Measurements from ENCODE around the gene SLC46A1. TPM values are rescaled to one million over a fixed set of nuclear protein-coding genes. Genes with fewer than 3 reads are reported as not detected.

Gene SLC46A1
- total and polyA plus RNA-seq, 2 of the 8 experiments (the other 6 are each of a cell fraction or from before 2014, with no cell fraction given) = 5.3 to 8.7 TPM

GRCh38 chr17:28415886-28416285 is 9.9 kb upstream of the SLC46A1 start (continued):
- TF ChIP-seq, protein P1, sequence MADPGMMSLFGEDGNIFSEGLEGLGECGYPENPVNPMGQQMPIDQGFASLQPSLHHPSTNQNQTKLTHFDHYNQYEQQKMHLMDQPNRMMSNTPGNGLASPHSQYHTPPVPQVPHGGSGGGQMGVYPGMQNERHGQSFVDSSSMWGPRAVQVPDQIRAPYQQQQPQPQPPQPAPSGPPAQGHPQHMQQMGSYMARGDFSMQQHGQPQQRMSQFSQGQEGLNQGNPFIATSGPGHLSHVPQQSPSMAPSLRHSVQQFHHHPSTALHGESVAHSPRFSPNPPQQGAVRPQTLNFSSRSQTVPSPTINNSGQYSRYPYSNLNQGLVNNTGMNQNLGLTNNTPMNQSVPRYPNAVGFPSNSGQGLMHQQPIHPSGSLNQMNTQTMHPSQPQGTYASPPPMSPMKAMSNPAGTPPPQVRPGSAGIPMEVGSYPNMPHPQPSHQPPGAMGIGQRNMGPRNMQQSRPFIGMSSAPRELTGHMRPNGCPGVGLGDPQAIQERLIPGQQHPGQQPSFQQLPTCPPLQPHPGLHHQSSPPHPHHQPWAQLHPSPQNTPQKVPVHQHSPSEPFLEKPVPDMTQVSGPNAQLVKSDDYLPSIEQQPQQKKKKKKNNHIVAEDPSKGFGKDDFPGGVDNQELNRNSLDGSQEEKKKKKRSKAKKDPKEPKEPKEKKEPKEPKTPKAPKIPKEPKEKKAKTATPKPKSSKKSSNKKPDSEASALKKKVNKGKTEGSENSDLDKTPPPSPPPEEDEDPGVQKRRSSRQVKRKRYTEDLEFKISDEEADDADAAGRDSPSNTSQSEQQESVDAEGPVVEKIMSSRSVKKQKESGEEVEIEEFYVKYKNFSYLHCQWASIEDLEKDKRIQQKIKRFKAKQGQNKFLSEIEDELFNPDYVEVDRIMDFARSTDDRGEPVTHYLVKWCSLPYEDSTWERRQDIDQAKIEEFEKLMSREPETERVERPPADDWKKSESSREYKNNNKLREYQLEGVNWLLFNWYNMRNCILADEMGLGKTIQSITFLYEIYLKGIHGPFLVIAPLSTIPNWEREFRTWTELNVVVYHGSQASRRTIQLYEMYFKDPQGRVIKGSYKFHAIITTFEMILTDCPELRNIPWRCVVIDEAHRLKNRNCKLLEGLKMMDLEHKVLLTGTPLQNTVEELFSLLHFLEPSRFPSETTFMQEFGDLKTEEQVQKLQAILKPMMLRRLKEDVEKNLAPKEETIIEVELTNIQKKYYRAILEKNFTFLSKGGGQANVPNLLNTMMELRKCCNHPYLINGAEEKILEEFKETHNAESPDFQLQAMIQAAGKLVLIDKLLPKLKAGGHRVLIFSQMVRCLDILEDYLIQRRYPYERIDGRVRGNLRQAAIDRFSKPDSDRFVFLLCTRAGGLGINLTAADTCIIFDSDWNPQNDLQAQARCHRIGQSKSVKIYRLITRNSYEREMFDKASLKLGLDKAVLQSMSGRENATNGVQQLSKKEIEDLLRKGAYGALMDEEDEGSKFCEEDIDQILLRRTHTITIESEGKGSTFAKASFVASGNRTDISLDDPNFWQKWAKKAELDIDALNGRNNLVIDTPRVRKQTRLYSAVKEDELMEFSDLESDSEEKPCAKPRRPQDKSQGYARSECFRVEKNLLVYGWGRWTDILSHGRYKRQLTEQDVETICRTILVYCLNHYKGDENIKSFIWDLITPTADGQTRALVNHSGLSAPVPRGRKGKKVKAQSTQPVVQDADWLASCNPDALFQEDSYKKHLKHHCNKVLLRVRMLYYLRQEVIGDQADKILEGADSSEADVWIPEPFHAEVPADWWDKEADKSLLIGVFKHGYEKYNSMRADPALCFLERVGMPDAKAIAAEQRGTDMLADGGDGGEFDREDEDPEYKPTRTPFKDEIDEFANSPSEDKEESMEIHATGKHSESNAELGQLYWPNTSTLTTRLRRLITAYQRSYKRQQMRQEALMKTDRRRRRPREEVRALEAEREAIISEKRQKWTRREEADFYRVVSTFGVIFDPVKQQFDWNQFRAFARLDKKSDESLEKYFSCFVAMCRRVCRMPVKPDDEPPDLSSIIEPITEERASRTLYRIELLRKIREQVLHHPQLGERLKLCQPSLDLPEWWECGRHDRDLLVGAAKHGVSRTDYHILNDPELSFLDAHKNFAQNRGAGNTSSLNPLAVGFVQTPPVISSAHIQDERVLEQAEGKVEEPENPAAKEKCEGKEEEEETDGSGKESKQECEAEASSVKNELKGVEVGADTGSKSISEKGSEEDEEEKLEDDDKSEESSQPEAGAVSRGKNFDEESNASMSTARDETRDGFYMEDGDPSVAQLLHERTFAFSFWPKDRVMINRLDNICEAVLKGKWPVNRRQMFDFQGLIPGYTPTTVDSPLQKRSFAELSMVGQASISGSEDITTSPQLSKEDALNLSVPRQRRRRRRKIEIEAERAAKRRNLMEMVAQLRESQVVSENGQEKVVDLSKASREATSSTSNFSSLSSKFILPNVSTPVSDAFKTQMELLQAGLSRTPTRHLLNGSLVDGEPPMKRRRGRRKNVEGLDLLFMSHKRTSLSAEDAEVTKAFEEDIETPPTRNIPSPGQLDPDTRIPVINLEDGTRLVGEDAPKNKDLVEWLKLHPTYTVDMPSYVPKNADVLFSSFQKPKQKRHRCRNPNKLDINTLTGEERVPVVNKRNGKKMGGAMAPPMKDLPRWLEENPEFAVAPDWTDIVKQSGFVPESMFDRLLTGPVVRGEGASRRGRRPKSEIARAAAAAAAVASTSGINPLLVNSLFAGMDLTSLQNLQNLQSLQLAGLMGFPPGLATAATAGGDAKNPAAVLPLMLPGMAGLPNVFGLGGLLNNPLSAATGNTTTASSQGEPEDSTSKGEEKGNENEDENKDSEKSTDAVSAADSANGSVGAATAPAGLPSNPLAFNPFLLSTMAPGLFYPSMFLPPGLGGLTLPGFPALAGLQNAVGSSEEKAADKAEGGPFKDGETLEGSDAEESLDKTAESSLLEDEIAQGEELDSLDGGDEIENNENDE (IDR thresholded peaks at IDR 0.05; ENCODE audit: insufficient replicate concordance, low read length) = no peak
- TF ChIP-seq MAX (IDR thresholded peaks at IDR 0.05) (no peak), SUZ12 (IDR thresholded peaks at IDR 0.05; ENCODE audit: low read length) (no peak), CBX5 (IDR thresholded peaks at IDR 0.05; ENCODE audit: low read depth, low read length) (no peak), SP2 (IDR thresholded peaks at IDR 0.05; ENCODE audit: low read length) (no peak), POLR2A (IDR thresholded peaks at IDR 0.05; ENCODE audit: control extremely low read depth in 1 of 2, low read depth in 2 of 2, low read length in 2 of 2) (no peak), E2F6 (IDR thresholded peaks at IDR 0.05) (no peak)
